Ascending aorta (tissue), 2 donors: ENCODE measurements around the gene HMGB4. TPM values are rescaled to one million over a fixed set of nuclear protein-coding genes. Genes with fewer than 3 reads are reported as not detected.
A peak's percentile ranks its signal among the peaks of the same experiment; 100 is the strongest.

Experiments used
- DNase-seq, 2 donors: peaks; one replicate each; pipeline ENCODE4 v3.0.0-alpha.2; 2019; ENCODE audit warnings: low spot score in 2 of 2
- H3K27ac ChIP-seq, 2 donors: fragments of 200-600 bp; sonication (generic); one replicate each; pipeline ENCODE4 v1.5.1; 2016 to 2017; ENCODE audit warnings: mild to moderate bottlenecking in 1 of 2
- H3K27me3 ChIP-seq: fragments of 200-600 bp; sonication (generic); one replicate; pipeline ENCODE4 v1.5.1; 2017
- H3K36me3 ChIP-seq, 2 donors: fragments of 200-600 bp; sonication (generic); one replicate each; pipeline ENCODE4 v1.5.1; 2016
- H3K4me1 ChIP-seq, 2 donors: fragments of 200-600 bp; sonication (generic); one replicate each; pipeline ENCODE4 v1.5.1; 2016 to 2017; ENCODE audit warnings: mild to moderate bottlenecking in 1 of 2
- H3K4me3 ChIP-seq, 2 donors: fragments of 200-600 bp; sonication (generic); one replicate each; pipeline ENCODE4 v1.5.1; 2016 to 2017; ENCODE audit warnings: mild to moderate bottlenecking in 1 of 2
- H3K9me3 ChIP-seq, 2 donors: fragments of 200-600 bp; sonication (generic); one replicate each; pipeline ENCODE4 v1.5.1; 2016
- intact Hi-C: fragments of 100-400 bp; cut with DNase I; formaldehyde crosslinking; loops from one replicate; pipeline ENCODE4 v1.15.1; 2023
- total RNA-seq: library from RNA; depleted of rRNA; stranded (reverse); fragments of >200 nt; gene quantifications from one replicate; pipeline ENCODE4 v1.1.0, GENCODE V29; 2016
- TF ChIP-seq, protein P1 (sequence below), 3 experiments: fragments of 200-600 bp in 2 of 3; fragments of 450-650 bp in 1 of 3; sonication (generic) in 2 of 3; IDR thresholded peaks; one replicate each; pipeline ENCODE4 v1.5.1; 2016 to 2019; ENCODE audit warnings: antibody characterized with exemption in 3 of 3, mild to moderate bottlenecking in 1 of 3, moderate library complexity in 1 of 3

Gene HMGB4
- total RNA-seq, 1 donor from 2014 or later: not detected

DNA sequence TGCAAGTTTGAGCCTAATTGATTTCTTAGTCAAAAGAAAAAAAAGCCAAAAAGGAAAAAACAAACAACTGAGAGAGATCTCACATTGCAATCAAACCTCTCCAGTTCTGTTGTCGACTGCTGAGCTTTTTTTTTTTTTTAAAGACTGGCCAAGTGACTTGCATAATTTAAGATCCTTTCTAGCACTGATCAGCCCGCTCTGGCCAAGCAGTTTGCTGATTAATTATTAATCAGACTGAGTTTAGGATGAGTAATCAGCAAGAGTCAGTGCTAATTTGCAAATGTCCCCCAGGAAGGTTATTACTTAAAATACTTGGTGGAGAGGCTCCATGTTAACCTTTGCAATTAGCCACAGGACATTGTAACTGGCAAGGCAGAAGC, 39.3 kb downstream of the HMGB4 start:
- intact Hi-C loops: loop anchor here (2.0 to 5.0 kb wide), 2 partner anchors 82 to 259 kb away; no protein-coding TSS in a partner anchor
- Histone ChIP-seq H3K36me3 (no peaks in the 10 kb centered on the region), H3K4me1 (peaks cover 7 to 17% of the 10 kb centered on the region in 2 donors), H3K4me3 (peak overlapping the region in 1 of 2 donors; percentile 23), H3K27me3 (no peaks in the 10 kb centered on the region), H3K9me3 (no peaks in the 10 kb centered on the region), H3K27ac (peak overlapping the region; percentile 51 to 81)
- DNase-seq: no peak
- TF ChIP-seq, protein P1, sequence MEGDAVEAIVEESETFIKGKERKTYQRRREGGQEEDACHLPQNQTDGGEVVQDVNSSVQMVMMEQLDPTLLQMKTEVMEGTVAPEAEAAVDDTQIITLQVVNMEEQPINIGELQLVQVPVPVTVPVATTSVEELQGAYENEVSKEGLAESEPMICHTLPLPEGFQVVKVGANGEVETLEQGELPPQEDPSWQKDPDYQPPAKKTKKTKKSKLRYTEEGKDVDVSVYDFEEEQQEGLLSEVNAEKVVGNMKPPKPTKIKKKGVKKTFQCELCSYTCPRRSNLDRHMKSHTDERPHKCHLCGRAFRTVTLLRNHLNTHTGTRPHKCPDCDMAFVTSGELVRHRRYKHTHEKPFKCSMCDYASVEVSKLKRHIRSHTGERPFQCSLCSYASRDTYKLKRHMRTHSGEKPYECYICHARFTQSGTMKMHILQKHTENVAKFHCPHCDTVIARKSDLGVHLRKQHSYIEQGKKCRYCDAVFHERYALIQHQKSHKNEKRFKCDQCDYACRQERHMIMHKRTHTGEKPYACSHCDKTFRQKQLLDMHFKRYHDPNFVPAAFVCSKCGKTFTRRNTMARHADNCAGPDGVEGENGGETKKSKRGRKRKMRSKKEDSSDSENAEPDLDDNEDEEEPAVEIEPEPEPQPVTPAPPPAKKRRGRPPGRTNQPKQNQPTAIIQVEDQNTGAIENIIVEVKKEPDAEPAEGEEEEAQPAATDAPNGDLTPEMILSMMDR (IDR thresholded peaks at IDR 0.05): no peak

DNA sequence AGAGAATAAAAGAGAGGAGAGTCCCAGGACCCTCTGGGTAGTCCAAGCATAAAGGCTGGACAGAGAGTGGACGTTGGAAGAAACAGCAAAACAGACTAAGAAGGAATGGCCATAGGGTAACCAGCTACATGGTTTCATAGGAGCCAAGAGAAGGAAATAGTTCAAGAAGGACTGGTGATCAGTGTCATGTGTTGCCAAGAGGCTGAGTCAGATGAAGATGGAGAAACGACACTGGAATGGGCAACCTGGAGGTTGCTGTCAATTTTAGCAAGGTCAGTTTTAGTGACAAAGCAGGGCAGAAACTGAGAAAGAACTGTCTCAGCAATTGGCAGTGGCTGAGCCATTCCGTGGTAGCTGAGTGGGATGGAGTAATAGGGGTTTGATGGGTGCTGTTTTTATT, 41.4 kb downstream of the HMGB4 start:
- H3K27ac ChIP-seq: no peak overlapping the region
- no peak overlapping the region for H3K4me3 ChIP-seq
- intact Hi-C loops: no loop called here
- peaks cover 7 to 16% of the 10 kb centered on the region in 2 donors for H3K4me1 ChIP-seq
- no peak for DNase-seq
- H3K27me3 ChIP-seq: no peaks in the 10 kb centered on the region
- no peaks in the 10 kb centered on the region for H3K36me3 ChIP-seq
- TF ChIP-seq, protein P1 (IDR thresholded peaks at IDR 0.05): no peak
- H3K9me3 ChIP-seq: no peaks in the 10 kb centered on the region

DNA sequence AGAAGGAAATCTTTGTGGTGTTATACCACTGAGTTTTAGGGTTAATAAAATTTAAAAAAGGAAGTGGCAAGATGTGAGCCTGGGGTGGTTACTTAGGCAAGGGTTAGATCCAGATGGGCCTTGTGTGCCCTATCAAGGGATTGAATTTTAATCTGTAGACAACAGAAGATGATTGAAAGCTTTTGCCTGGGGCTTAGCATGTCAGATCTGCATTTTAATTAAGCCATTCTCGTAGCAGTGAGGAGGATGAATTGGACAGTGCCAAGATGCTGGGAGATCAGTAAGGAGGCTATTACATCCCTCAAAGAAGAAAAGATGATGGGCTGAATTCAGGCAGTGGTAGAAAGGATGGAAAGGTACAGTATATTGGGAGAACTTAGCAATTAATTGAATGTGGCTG, 42.3 kb downstream of the HMGB4 start:
- no peak for DNase-seq
- Histone ChIP-seq H3K27ac (no peak overlapping the region), H3K27me3 (no peaks in the 10 kb centered on the region), H3K4me1 (peaks cover 7 to 15% of the 10 kb centered on the region in 2 donors), H3K36me3 (no peaks in the 10 kb centered on the region), H3K4me3 (no peak overlapping the region), H3K9me3 (no peaks in the 10 kb centered on the region)
- intact Hi-C loops: no loop called here
- TF ChIP-seq, protein P1 (IDR thresholded peaks at IDR 0.05): no peak

DNA sequence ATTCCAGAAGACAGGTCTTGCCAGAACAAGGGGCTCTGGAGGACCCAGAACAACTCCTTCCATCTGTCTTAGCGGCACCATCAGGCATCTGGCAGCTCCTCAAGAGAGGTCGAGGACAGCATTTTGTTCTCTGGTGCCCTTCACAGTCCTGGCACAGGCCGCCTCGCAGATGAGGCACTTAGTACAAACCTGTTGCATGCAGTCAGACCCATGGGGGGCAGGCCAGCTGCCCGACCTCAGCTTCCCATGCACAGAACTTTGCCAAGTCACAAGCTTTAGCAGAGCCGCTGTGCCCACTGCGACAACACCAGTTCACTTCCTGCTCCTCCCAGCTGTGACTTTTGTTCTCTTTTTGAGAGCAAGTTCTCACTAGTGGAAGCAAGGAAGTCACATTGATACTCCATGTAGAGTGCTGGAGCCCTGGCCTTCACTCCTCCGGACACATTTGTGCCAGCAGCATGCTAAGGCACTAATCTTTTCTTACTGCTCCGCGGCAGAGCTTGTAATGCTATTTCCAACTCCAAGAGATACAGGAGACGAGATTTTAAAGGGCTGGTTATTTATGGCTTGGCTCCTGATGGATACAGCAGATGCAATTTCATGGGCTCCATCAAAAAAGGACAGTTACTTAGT, 44.6 kb downstream of the HMGB4 start:
- H3K4me1 ChIP-seq: peaks cover 0 to 6% of the 10 kb centered on the region in 2 donors
- intact Hi-C loops: no loop called here
- no peaks in the 10 kb centered on the region for H3K27me3 ChIP-seq
- no peak overlapping the region for H3K27ac ChIP-seq
- TF ChIP-seq, protein P1 (IDR thresholded peaks at IDR 0.05): no peak
- no peaks in the 10 kb centered on the region for H3K36me3 ChIP-seq
- no peaks in the 10 kb centered on the region for H3K9me3 ChIP-seq
- DNase-seq: peak in 1 of 2 donors; percentile 56
- H3K4me3 ChIP-seq: no peak overlapping the region
